HepG2 (cell line): ENCODE measurements around the gene STIM2. TPM values are rescaled to one million over a fixed set of nuclear protein-coding genes. Genes with fewer than 3 reads are reported as not detected.

Source experiments
- ATAC-seq: fragments of 200-7000 bp; cut with Tn5 transposase; 3 replicates; pipeline ENCODE4 v1.9.1; 2020; ENCODE audit warnings: mild to moderate bottlenecking, moderate library complexity
- BruUV-seq: library from RNA; stranded (reverse); fragments of 400-500 nt; replicated peaks from 2 replicates; lab custom pipeline; 2021; lab: Mats Ljungman, UMichigan
- CTCF ChIA-PET: fragments of 300-600 bp; formaldehyde crosslinking; extraction: SDS; loops from one replicate; lab custom pipeline; 2021; ENCODE audit warnings: low total read pairs, inconsistent platforms, low intra/inter-chr PET ratio; lab: Yijun Ruan, JAX
- POLR2A ChIA-PET: fragments of 350-600 bp; sonication (Branson Sonifier 250); formaldehyde crosslinking; loops from one replicate; lab custom pipeline; 2020; ENCODE audit warnings: antibody characterized with exemption, inconsistent platforms; lab: Yijun Ruan, JAX
- DNase-seq: peaks from one replicate; pipeline ENCODE4 v3.0.0-alpha.2; 2015; ENCODE audit warnings: low spot score
- FAIRE-seq: peaks from 3 replicates; lab custom pipeline; 2011; peaks lifted over from hg19 to GRCh38; lab: Jason Lieb, UNC
- H2AFZ ChIP-seq: one replicate; pipeline ENCODE4 v1.6.1; 2011; ENCODE audit warnings: low read length, inconsistent platforms
- H3K27ac ChIP-seq: fragments of 300-600 bp; 3 replicates; pipeline ENCODE4 v1.8.0; 2011; ENCODE audit warnings: mixed run types, mild to moderate bottlenecking, mixed read lengths, low read length, inconsistent platforms; ENCODE audit not compliant: insufficient read depth; ENCODE audit errors: extremely low read length
- H3K27me3 ChIP-seq, 2 experiments: fragments of 200-600 bp in 1 of 2; 2 replicates in 1 of 2; 3 replicates in 1 of 2; pipeline versions ENCODE4 v1.6.0 to v1.8.0; 2011; ENCODE audit warnings: low read length in 2 of 2, mild to moderate bottlenecking in 2 of 2, moderate library complexity in 2 of 2, inconsistent platforms in 1 of 2; ENCODE audit not compliant: insufficient read depth in 2 of 2, control insufficient read depth in 1 of 2
- H3K36me3 ChIP-seq, 2 experiments: fragments of 200-600 bp in 1 of 2; replicated peaks in 1 of 2; 2 replicates in 1 of 2; 3 replicates in 1 of 2; pipeline versions ENCODE4 v1.5.1 to v1.8.0; 2011; ENCODE audit warnings: low read length in 2 of 2, inconsistent platforms in 1 of 2; ENCODE audit not compliant: insufficient read depth in 2 of 2, control insufficient read depth in 1 of 2
- H3K4me1 ChIP-seq: 2 replicates; pipeline ENCODE4 v1.5.1; 2012; ENCODE audit warnings: low read length, inconsistent platforms; ENCODE audit not compliant: insufficient read depth
- H3K4me2 ChIP-seq: 2 replicates; pipeline ENCODE4 v1.6.0; 2011; ENCODE audit warnings: low read depth, low read length, inconsistent platforms
- H3K4me3 ChIP-seq, 3 experiments: fragments of 200-600 bp in 1 of 3; sonication (generic), shearing (Covaris generic) in 1 of 3; replicated peaks in 1 of 3; 2 replicates each; pipeline ENCODE4 v1.5.1; 2011 to 2016; ENCODE audit warnings: low read length in 3 of 3, inconsistent platforms in 2 of 3, low read depth in 2 of 3, mild to moderate bottlenecking in 2 of 3, control low read depth in 1 of 3, mixed read lengths in 1 of 3; ENCODE audit not compliant: insufficient read depth in 1 of 3
- H3K79me2 ChIP-seq: one replicate; pipeline ENCODE4 v1.6.1; 2011; ENCODE audit warnings: low read length, inconsistent platforms; ENCODE audit not compliant: insufficient read depth
- H3K9ac ChIP-seq: 2 replicates; pipeline ENCODE4 v1.6.0; 2011; ENCODE audit warnings: mild to moderate bottlenecking, low read depth, low read length, inconsistent platforms; ENCODE audit not compliant: insufficient read depth
- H3K9me3 ChIP-seq: 2 replicates; pipeline ENCODE4 v1.5.1; 2012; ENCODE audit warnings: mild to moderate bottlenecking, low read length
- H4K20me1 ChIP-seq: 2 replicates; pipeline ENCODE4 v1.6.0; 2011; ENCODE audit warnings: inconsistent platforms, mild to moderate bottlenecking, low read length, moderate library complexity; ENCODE audit not compliant: insufficient read depth
- ATM ChIP-seq: fragments of 450-650 bp; IDR thresholded peaks from 2 replicates; pipeline ENCODE4 v1.7.1; 2017; ENCODE audit warnings: mild to moderate bottlenecking, borderline replicate concordance
- ESRRA ChIP-seq: sonication (generic); formaldehyde crosslinking; IDR thresholded peaks from 2 replicates; pipeline ENCODE4 v1.5.1; 2020; ENCODE audit warnings: mild to moderate bottlenecking, low read depth, missing genetic modification reagents
- RARA ChIP-seq: IDR thresholded peaks from 2 replicates; pipeline ENCODE4 v1.6.1; 2016; ENCODE audit warnings: missing genetic modification reagents, missing compliant biosample characterization
- RELA ChIP-seq: sonication (generic); formaldehyde crosslinking; IDR thresholded peaks from 2 replicates; pipeline ENCODE4 v1.4.0; 2020; ENCODE audit warnings: missing genetic modification reagents
- SAFB2 ChIP-seq: sonication (generic); formaldehyde crosslinking; IDR thresholded peaks from 2 replicates; pipeline ENCODE4 v1.5.1; 2020; ENCODE audit warnings: missing genetic modification reagents, low read depth, mild to moderate bottlenecking, borderline replicate concordance
- SNAPC4 ChIP-seq: sonication (generic); formaldehyde crosslinking; IDR thresholded peaks from 2 replicates; pipeline ENCODE4 v1.4.0; 2020; ENCODE audit warnings: mild to moderate bottlenecking, missing genetic modification reagents
- STAG1 ChIP-seq: sonication (generic); formaldehyde crosslinking; IDR thresholded peaks from 2 replicates; pipeline ENCODE4 v1.4.0; 2020; ENCODE audit warnings: missing genetic modification reagents
- THYN1 ChIP-seq: sonication (generic); formaldehyde crosslinking; IDR thresholded peaks from 2 replicates; pipeline ENCODE4 v1.8.1; 2023; ENCODE audit warnings: low read depth, mild to moderate bottlenecking, moderate library complexity, missing genetic modification reagents, borderline replicate concordance
- TMF1 ChIP-seq: sonication (generic); formaldehyde crosslinking; IDR thresholded peaks from 2 replicates; pipeline ENCODE4 v1.8.1; 2022; ENCODE audit warnings: low read depth, missing genetic modification reagents
- ZBTB42 ChIP-seq: sonication (generic); formaldehyde crosslinking; IDR thresholded peaks from 2 replicates; pipeline ENCODE4 v1.5.0; 2020; ENCODE audit warnings: mild to moderate bottlenecking, missing genetic modification reagents
- ZBTB7A ChIP-seq: sonication (generic); formaldehyde crosslinking; IDR thresholded peaks from 2 replicates; pipeline ENCODE4 v1.8.0; 2022; ENCODE audit warnings: mild to moderate bottlenecking, missing genetic modification reagents
- ZKSCAN8 ChIP-seq: IDR thresholded peaks from 2 replicates; pipeline ENCODE4 v1.6.1; 2016; ENCODE audit warnings: borderline replicate concordance, missing genetic modification reagents, missing compliant biosample characterization
- ZNF446 ChIP-seq: sonication (generic); formaldehyde crosslinking; IDR thresholded peaks from 2 replicates; pipeline ENCODE4 v1.5.0; 2020; ENCODE audit warnings: mild to moderate bottlenecking, missing genetic modification reagents
- WGBS: methylation state at CpG from one replicate; pipeline ENCODE4 v1.1.6; 2017; ENCODE audit warnings: low lambda C conversion rate; 5-methylcytosine and 5-hydroxymethylcytosine counted together
- in situ Hi-C: cut with HindIII; loops from 2 replicates; pipeline ENCODE4 v1.10.0; 2017; ENCODE audit warnings: low pct_unique_long_range_greater_than_20kb; ENCODE audit not compliant: extremely low pct_ligation_motif_present
- intact Hi-C: fragments of 100-400 bp; cut with micrococcal nuclease; formaldehyde crosslinking; loops from one replicate; pipeline ENCODE4 v1.10.0; 2022; ENCODE audit not compliant: unreplicated experiment
- polyA plus RNA-seq, 8 experiments: library from polyadenylated mRNA; depleted of rRNA in 3 of 8; stranded (reverse) in 7 of 8; unstranded in 1 of 8; fragments of >200 nt; fragmentation: Illumina TruSeq in 4 of 8; extraction: Trizol in 4 of 8; gene quantifications; 2 replicates each; pipeline versions ENCODE4 v1.2.1 to v1.2.3, GENCODE V29; 2011 to 2016; ENCODE audit warnings: low read depth in 4 of 8, missing spikeins in 1 of 8, mixed read lengths in 1 of 8; ENCODE audit not compliant: insufficient read depth in 1 of 8
- total RNA-seq, 5 experiments: library from RNA; depleted of rRNA; stranded (reverse); fragments of >200 nt; fragmentation: Illumina TruSeq; extraction: Trizol; gene quantifications; 2 replicates each; pipeline ENCODE4 v1.2.3, GENCODE V29; 2016; ENCODE audit warnings: low read depth in 1 of 5
- TF ChIP-seq, protein P1 (sequence below): sonication (generic); formaldehyde crosslinking; IDR thresholded peaks from 2 replicates; pipeline ENCODE4 v1.5.0; 2020; ENCODE audit warnings: missing genetic modification reagents
- TF ChIP-seq, protein P2 (sequence below): IDR thresholded peaks from 2 replicates; pipeline ENCODE4 v1.6.1; 2016; ENCODE audit warnings: mild to moderate bottlenecking, missing biosample characterization, missing genetic modification reagents

STIM2 gene
- total and polyA plus RNA-seq, 2 of the 13 experiments (the other 11 are each of a cell fraction or from before 2014, with no cell fraction given): 19.3 to 19.4 TPM

DNA sequence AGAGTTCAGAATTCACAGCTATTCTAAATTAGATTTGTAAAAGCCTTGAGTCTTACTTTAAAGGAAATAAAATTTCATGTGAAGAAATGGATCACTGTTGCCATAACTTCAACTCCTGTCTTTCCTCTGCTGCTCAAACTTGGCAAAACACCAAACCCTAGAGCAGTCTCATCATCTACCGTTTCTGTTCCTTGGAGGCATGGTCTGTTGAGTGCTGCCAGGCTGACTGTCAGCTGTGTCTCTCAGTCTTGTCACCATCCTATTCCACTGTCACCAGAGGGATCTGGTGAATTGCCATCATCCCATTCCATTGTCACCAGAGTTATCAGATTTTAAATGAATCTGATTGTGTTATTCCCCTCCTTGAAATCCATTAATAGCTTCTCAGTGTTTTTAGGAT lies 55.6 kb downstream of the STIM2 start (continued):
- TF ChIP-seq ZBTB7A (CRISPR knock-in tag) (no peak), SNAPC4 (CRISPR knock-in tag) (no peak), ATM (no peak), THYN1 (CRISPR knock-in tag) (no peak), ZBTB42 (CRISPR knock-in tag) (no peak), SAFB2 (CRISPR knock-in tag) (no peak), ESRRA (CRISPR knock-in tag) (no peak), ZKSCAN8 (CRISPR knock-in tag) (no peak)

GRCh38 chr4:26930964-26931363 lies 70.3 kb downstream of the STIM2 start:
- Histone ChIP-seq H3K4me1 (peaks cover under 1% of the 10 kb centered on the region; the same call in 1 of the 2 replicates), H3K9ac (no peak overlapping the region), H3K4me3 (no peak overlapping the region), H3K4me2 (no peak overlapping the region), H4K20me1 (no peaks in the 10 kb centered on the region), H3K36me3 (no peaks in the 10 kb centered on the region), H3K79me2 (no peaks in the 10 kb centered on the region), H3K9me3 (no peaks in the 10 kb centered on the region), H3K27ac (no peak overlapping the region), H3K27me3 (no peaks in the 10 kb centered on the region), H2AFZ (no peak overlapping the region)
- ATAC-seq: no peak
- ChIA-PET CTCF (no interaction called here), POLR2A (no interaction called here)
- 98% methylated on average over 4 of the region's 4 CpGs for WGBS
- intact Hi-C loops (no loop called here), in situ Hi-C loops (no loop called here)
- no peak for FAIRE-seq
- BruUV-seq: no TSS peak
- DNase-seq: no peak
- TF ChIP-seq STAG1 (CRISPR knock-in tag) (no peak), ZNF446 (CRISPR knock-in tag) (no peak), RELA (CRISPR knock-in tag) (no peak), TMF1 (CRISPR knock-in tag) (no peak), RARA (CRISPR knock-in tag) (no peak)
- TF ChIP-seq, protein P1, sequence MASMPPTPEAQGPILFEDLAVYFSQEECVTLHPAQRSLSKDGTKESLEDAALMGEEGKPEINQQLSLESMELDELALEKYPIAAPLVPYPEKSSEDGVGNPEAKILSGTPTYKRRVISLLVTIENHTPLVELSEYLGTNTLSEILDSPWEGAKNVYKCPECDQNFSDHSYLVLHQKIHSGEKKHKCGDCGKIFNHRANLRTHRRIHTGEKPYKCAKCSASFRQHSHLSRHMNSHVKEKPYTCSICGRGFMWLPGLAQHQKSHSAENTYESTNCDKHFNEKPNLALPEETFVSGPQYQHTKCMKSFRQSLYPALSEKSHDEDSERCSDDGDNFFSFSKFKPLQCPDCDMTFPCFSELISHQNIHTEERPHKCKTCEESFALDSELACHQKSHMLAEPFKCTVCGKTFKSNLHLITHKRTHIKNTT (CRISPR knock-in tag): no peak
- TF ChIP-seq, protein P2, sequence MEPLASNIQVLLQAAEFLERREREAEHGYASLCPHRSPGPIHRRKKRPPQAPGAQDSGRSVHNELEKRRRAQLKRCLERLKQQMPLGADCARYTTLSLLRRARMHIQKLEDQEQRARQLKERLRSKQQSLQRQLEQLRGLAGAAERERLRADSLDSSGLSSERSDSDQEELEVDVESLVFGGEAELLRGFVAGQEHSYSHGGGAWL: no peak
